ENCODE results near the gene ABHD10.

Gene ABHD10

GRCh38 chr3:111978583-111979433 lies at the start of gene ABHD10:
Gene ABHD10 (plus strand): TSS chr3:111979026. CDS start chr3:111979062, 36 bp downstream.
- DNase-seq (ENCODE audit: low spot score) = peak; percentile 91

- no peak for DNase-seq (ENCODE audit: low spot score)
Observed at GRCh38 chr3:111929484-111929883, 49.3 kb upstream of the ABHD10 start.

- no peak for DNase-seq (ENCODE audit: low spot score)
Observed at GRCh38 chr3:111932946-111933345, 45.9 kb upstream of the ABHD10 start.

GRCh38 chr3:111936191-111936841 lies 42.5 kb upstream of the ABHD10 start:
- DNase-seq (ENCODE audit: low spot score) = no peak

- no peak for DNase-seq (ENCODE audit: low spot score)
Observed at GRCh38 chr3:111936967-111937366, 41.9 kb upstream of the ABHD10 start.

GRCh38 chr3:111937871-111938270 lies 41.0 kb upstream of the ABHD10 start:
- no peak for DNase-seq (ENCODE audit: low spot score)

- no peak for DNase-seq (ENCODE audit: low spot score)
Observed at GRCh38 chr3:111939873-111940272, 39.0 kb upstream of the ABHD10 start.

- DNase-seq (ENCODE audit: low spot score) = no peak
Observed at GRCh38 chr3:111943533-111943932, 35.3 kb upstream of the ABHD10 start.

- no peak for DNase-seq (ENCODE audit: low spot score)
Observed at GRCh38 chr3:111944372-111944771, 34.5 kb upstream of the ABHD10 start.

GRCh38 chr3:111947231-111947630 lies 31.6 kb upstream of the ABHD10 start:
- no peak for DNase-seq (ENCODE audit: low spot score)

- no peak for DNase-seq (ENCODE audit: low spot score)
Observed at GRCh38 chr3:111948786-111949185, 30.0 kb upstream of the ABHD10 start.

GRCh38 chr3:111949712-111950111 lies 29.1 kb upstream of the ABHD10 start:
- DNase-seq (ENCODE audit: low spot score) = no peak

- DNase-seq (ENCODE audit: low spot score) = no peak
Observed at GRCh38 chr3:111951032-111951431, 27.8 kb upstream of the ABHD10 start.

- no peak for DNase-seq (ENCODE audit: low spot score)
Observed at GRCh38 chr3:111952086-111952485, 26.7 kb upstream of the ABHD10 start.

- no peak for DNase-seq (ENCODE audit: low spot score)
Observed at GRCh38 chr3:111952866-111953450, 25.9 kb upstream of the ABHD10 start.

GRCh38 chr3:111954228-111954990 lies 24.4 kb upstream of the ABHD10 start:
- DNase-seq (ENCODE audit: low spot score) = no peak

- DNase-seq (ENCODE audit: low spot score) = no peak
Observed at GRCh38 chr3:111955876-111956275, 22.9 kb upstream of the ABHD10 start.

GRCh38 chr3:111956449-111956848 lies 22.4 kb upstream of the ABHD10 start:
- no peak for DNase-seq (ENCODE audit: low spot score)

- peak; percentile 42 for DNase-seq (ENCODE audit: low spot score)
Observed at GRCh38 chr3:111956995-111957734, 21.7 kb upstream of the ABHD10 start.

- DNase-seq (ENCODE audit: low spot score) = no peak
Observed at GRCh38 chr3:111961461-111962164, 17.2 kb upstream of the ABHD10 start.

GRCh38 chr3:111963424-111963823 lies 15.4 kb upstream of the ABHD10 start:
- no peak for DNase-seq (ENCODE audit: low spot score)
